Stimulated activated CD8-positive, alpha-beta memory T cell treated with anti-CD3 and anti-CD28 coated beads, Interleukin-4, amount 100 ng/mL, for 4 hours (primary cell): ENCODE measurements around the gene TP53BP2.
"Not testable (repeated sequence)": the region's sequence is repeated elsewhere in the genome, so short reads cannot be mapped to it uniquely, and the experiment has no call there.

Experiments
- DNase-seq, 2 donors: peaks; one replicate each; pipeline ENCODE4 v3.0.0-alpha.2; 2020; ENCODE audit warnings: low read depth in 2 of 2, low spot score in 1 of 2

Gene TP53BP2

GRCh38 chr1:223853275-223853674 lies 7.5 kb upstream of the TP53BP2 start:
- no peak for DNase-seq

GRCh38 chr1:223852337-223852736 lies 6.6 kb upstream of the TP53BP2 start:
- no peak for DNase-seq

GRCh38 chr1:223849352-223850254 lies 3.9 kb upstream of the TP53BP2 start:
- DNase-seq: no peak

- no peak for DNase-seq
Observed at GRCh38 chr1:223848536-223848935, 2.8 kb upstream of the TP53BP2 start.

- no peak for DNase-seq
Observed at GRCh38 chr1:223847781-223848345, 2.1 kb upstream of the TP53BP2 start.

GRCh38 chr1:223845037-223845809 lies 524 bp downstream of the TP53BP2 start:
- peak in 1 of 2 donors; percentile 34 for DNase-seq

- peak in 1 of 2 donors; percentile 5 for DNase-seq
Observed at GRCh38 chr1:223844787-223845036, 1.0 kb downstream of the TP53BP2 start.

- DNase-seq: no peak
Observed at GRCh38 chr1:223843934-223844786, 1.6 kb downstream of the TP53BP2 start.

- DNase-seq: no peak
Observed at GRCh38 chr1:223842784-223843183, 3.0 kb downstream of the TP53BP2 start.

GRCh38 chr1:223841977-223842623 lies 3.6 kb downstream of the TP53BP2 start:
- DNase-seq: not testable (repeated sequence)

GRCh38 chr1:223840254-223840653 lies 5.5 kb downstream of the TP53BP2 start:
- no peak for DNase-seq

GRCh38 chr1:223838125-223838854 lies 7.5 kb downstream of the TP53BP2 start:
- DNase-seq: no peak

- DNase-seq: no peak
Observed at GRCh38 chr1:223837687-223838086, 8.1 kb downstream of the TP53BP2 start.

- DNase-seq: no peak
Observed at GRCh38 chr1:223837206-223837605, 8.5 kb downstream of the TP53BP2 start.

- no peak for DNase-seq
Observed at GRCh38 chr1:223836586-223836985, 9.2 kb downstream of the TP53BP2 start.

- no peak for DNase-seq
Observed at GRCh38 chr1:223835754-223836153, 10.0 kb downstream of the TP53BP2 start.

GRCh38 chr1:223834660-223835263 lies 11.0 kb downstream of the TP53BP2 start:
- no peak for DNase-seq

GRCh38 chr1:223833948-223834347 lies 11.8 kb downstream of the TP53BP2 start:
- DNase-seq: no peak

GRCh38 chr1:223832637-223832943 lies 13.2 kb downstream of the TP53BP2 start:
- DNase-seq: no peak
